ENCODE measurements around the gene OBSL1.
A peak's percentile ranks its signal among the peaks of the same experiment; 100 is the strongest.

- TF ChIP-seq POLR2A (IDR thresholded peaks at IDR 0.05) (no peak), CTCF (IDR thresholded peaks at IDR 0.05) (peak; percentile 93 to 98 (median 96))
Observed at GRCh38 chr2:219530048-219530963, 41.0 kb downstream of the OBSL1 start.

Measured in testis (tissue), 2 donors.